Nucleus accumbens (tissue), 56 donors: ENCODE data around the gene EIF3D.

Experiments used
- DNase-seq, 56 donors: peaks; one replicate each; lab custom pipeline; 2025; lab: John Stamatoyannopoulos, UW

EIF3D gene

DNA sequence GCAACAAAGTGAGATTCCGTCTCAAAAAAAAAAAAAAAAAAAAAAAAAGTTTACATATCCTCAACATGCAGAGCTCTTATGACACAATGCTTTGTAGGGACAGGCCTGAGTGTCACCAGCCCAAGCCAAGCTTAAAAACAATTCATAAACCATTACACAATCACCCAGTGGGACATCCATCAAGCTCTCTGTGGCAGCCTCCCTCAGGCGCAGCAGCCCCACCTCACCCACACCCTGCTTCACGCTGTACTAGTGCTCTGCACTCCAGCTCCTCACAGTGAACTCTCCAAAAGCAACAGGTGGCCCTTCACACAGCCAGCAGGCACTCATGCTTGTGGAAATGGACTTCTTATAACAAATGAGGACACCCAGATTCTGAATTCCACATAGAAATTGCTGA lies 18.6 kb downstream of the EIF3D start:
- no peak for DNase-seq

DNA sequence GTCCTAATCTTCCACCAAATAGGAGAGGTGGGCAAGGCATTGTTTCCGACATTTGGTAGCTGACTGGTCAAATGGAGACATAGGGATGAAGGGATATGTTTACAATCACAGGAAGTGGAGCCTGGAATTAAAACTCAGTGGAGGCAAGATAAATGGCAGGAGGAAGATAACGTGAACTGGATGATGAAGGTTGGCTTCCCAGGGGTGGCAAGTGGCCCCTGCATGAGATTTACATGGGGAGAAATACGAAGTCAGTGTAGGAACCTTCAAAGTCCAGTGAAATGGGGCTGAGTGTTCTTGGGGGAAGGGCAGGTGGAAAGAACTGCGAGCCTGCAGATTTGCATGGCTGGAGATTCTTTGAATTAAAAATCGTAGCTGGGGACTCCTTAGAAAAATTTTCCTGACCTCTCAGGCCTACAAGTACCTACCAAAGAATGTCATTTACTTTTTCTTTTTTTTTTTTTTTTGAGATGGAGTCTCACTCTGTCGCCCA lies 21.4 kb downstream of the EIF3D start:
- no peak for DNase-seq

DNA sequence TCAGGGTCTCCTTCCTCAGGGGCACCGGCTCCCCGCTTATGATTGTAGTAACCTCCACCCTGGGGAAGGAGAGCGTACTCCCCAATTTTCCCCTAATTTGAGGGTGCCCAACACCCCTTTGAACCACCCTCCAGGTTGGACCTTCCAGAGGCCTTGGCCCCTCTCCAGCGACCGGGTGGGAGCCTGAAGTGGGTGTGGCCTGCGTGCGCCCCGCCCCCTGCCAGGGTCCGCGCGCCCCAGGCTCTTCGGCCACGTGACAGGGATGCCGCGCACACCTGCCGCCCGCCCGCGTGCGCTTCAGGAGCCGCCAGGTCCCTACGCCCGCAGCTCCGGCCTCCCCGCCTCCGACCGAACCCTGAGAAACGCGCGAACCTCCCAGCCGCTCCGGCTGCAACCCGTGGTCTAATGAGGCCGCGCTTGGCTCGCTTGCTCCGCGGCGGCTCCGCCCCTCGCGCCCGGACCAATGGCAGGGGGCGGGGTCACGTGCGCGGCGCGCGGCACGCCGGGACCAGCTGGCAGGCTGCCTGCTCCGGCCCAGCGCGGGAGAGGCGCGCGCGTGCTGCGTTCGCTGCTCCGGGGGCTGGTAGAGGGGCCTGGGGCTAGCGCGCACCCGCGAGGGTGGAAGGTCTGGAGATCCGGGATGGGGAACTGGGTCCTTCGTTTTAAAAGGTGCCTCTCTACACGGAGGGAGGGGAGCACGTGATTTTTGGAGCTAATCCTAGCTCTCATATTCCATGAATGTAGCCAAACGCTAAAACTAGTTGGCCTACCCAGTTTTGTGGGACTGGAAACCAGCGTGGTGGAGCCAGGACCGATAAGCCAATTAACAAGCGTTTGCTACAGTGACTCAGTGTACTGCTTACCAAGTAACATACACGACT lies 22.1 kb downstream of the EIF3D start, which contains the start of gene FOXRED2:
Gene FOXRED2 (minus strand): TSS at position 404 of the 881 bp plus-strand sequence. CDS start 618 bp downstream, outside the sequence.
- peak in 55 of 56 donors; percentile 19 to 92 (median 81) for DNase-seq

DNA sequence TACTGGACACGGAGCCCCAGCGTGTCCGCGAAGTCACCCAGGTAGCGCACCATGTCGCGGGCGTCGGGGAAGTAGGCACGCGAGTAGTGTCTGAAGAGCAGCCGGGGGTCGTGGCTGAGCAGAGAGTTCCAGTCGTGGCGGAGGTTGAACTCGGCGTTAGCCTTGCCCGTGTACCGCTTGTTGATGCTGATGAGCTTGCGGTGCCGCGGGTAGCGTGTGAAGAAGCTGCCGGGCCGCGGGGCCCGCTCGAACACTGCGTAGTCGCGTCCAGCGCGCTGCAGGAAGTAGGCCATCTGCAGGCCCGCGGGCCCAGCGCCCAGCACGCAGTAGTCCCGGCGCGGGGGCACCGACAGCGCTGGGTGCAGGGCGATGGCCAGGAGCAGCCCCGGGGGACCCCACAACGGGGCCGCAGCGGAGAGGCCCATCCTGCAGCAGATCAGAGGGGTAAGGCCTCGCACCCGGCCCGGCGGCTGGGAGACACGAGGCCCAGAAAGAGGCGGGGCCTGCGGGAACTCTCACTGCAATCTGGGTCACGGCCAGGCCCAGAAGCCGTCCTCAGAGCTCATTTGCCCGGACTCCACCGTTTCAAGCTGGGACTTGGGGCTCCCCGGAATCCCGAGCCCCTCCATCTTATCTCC lies 22.8 kb downstream of the EIF3D start:
- no peak for DNase-seq

DNA sequence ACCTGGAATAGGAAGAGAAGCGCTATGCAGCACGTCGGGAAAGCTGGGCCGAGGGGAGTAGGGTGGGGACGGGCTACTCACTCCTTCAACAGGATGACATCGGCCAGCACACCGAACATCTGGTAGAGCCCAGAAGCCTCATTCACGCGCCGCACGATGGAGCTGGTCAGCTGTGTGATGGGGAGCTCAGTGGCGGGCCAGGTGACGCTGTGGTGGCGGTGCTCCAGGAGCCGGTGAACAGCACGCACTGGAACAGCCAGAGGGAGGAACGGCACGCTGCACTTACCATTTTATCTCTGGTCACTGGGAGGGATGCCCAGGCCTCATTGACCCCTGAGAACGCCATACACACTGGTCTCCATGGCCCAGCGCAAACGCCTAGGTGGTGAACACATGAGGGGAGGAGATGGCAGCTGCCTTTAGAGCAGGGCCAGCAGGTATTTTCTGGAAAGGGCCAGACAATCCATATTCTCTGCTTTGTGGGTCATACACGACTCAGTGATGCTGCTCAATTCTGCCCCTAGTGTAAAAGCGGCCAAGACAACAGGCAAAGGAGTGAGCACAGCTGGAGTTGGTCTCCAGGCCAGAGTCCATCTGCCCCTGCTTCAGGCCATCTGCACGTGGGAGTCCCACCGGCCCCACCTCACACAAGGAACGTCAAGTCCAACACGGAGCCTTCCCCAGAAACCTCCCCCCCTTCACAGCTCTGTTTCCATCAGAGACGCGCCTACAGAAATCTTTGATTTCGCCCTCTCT lies 30.9 kb downstream of the EIF3D start:
- no peak for DNase-seq

DNA sequence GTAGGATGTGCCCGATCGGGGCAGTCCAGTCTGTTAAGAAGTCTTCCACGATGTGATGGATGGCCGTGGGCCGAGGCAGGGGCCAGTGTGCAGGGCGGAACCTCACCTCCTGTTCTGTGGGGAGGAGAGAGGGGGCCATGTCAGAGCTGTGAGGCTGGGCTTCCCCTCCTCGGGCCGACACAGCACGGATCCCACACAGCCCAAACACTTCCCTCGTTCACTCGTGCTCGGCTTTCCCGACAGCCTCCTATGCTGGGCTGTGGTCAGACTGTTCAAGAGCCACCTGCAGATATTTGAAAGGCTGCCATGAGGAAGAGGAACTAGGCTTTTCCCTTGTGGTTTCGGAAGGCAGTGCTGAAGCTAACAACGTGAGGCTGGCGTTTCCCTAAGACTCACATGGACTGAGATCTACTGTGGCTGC lies 35.3 kb downstream of the EIF3D start:
- peak in 16 of 56 donors; percentile 6 to 42 (median 14) for DNase-seq

DNA sequence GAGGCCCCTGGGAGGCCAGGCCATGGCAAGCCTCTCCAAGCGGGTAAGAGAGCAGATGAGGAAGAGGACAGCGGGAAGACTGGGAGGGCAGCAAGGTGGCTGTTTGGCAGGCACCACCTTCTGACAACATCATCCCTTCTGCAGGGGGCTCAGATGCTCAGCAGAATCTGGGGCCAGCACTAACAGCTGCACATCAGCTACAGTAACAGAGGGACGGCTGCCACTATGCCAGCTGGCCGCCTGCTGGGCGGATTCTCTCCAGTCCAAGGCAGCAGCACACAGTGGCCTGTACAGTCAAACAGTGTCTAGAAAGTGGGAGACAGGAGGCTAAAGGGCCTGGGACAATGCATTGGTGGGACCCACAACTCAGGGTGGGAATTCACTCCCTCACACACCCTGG lies 36.9 kb downstream of the EIF3D start:
- DNase-seq = no peak

DNA sequence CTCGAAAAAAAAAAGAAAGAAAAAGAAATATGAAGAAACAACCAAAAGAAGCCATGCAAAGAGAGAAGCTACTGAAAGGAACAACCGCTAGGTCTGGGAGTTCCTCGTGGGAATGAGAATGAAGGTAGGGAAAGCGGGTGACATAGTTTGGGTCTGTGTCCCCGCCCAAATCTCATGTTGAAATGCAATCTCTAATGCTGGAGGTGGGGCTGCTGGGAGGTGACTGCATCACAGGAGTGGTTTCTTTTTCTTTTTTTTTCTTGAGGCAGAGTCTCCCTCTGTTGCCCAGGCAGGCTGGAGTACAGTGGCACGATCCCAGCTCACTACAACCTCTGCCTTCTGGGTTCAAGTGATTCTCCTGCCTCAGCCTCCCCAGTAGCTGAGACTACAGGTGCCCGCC lies 37.8 kb downstream of the EIF3D start:
- no peak for DNase-seq

DNA sequence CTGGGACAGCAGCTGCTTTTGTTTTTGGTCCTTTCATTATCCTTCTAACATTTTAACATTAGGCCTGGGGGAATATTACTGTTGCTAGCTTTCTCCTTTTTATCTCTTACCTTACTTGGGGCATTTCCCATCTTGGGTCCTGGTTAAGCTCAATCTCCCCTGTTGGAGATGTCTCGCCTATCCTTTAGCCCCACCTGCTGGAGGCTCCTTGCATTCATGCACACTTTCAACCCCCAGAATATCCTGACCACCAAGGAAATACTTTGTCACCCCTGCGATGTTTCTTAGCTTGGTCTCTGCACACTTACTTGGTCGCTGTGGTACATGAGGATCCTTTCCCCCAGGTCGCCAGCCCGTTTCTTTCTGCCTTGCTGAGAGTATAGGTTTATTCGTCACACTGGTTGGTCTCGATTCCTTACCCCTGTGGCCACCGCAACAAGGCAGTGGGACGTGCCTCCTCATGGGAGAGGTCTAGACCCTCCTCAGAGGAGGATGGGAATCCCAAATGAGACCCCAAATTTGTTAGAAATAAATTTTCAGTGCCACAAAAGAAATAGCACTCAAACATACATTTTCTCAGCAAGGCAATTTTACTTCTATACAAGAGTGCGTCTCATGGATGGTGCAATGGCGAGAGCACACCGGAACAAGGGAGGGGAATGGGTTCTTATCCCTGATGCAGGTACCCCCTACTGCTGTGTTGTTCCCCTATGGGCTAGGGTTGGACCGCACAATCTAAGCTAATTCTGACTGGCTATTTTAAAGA lies 42.2 kb downstream of the EIF3D start:
- no peak for DNase-seq

DNA sequence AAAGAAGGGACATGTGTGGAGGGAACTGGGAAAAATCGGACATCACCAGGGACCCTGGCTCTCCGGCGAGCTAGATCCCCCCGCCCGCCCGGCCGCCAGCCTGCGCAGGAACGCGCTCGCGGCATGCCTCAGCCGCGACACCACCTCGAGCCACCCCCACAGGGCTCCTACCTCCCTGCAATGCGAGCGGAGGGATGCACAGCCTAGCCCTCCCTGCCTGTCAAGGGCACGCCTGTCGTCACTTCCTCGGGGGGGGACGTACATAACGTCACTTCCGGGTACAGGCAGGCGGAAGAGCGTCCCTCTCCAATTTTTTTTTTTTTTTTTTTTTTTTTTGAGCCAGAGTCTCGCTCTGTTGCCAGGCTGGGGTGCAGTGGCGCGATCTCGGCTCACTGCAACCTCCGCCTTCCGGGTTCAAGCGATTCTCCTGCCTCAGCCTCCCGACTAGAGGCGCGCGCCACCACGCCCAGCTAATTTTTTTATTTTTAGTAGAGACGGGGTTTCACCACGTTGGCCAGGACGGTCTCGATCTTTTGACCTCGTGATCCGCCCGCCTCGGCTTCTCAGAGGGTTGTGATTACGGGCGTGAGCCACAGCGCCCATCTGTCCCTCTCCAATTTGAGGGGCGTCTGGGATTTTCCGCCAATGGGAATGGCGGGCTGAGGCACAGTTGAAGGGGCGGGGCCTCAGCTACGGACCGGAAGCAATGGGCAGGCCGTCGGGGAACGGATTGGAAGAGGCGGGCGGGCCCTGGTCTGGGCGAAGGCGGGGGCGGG lies 47.4 kb downstream of the EIF3D start, which contains the start of gene TXN2:
Gene TXN2 (minus strand): TSS at position 248 of the 776 bp plus-strand sequence. CDS start 803 bp downstream, outside the sequence.
- DNase-seq = peak; percentile 71 to 97 (median 93)

DNA sequence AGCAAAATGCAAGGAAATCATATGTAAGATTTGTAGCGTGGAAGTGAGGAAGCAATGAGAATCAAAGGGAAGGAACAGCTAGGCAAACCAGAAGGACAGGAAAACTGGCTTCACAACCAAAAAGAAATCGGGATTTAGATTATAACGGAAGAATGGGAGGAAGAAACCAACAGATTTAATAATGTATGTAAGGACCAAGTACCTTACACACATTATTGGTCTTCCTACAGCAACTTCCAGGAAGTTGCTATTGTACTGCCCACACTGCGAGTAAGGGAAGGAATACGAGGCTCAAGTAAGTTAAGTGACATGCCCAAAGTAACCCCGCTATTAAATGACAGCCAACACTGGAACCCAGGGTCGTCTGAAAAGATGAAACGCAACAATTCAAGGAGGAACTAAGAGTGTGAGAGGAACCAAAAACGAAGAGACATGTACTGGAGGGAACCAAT lies 48.0 kb downstream of the EIF3D start:
- no peak for DNase-seq

DNA sequence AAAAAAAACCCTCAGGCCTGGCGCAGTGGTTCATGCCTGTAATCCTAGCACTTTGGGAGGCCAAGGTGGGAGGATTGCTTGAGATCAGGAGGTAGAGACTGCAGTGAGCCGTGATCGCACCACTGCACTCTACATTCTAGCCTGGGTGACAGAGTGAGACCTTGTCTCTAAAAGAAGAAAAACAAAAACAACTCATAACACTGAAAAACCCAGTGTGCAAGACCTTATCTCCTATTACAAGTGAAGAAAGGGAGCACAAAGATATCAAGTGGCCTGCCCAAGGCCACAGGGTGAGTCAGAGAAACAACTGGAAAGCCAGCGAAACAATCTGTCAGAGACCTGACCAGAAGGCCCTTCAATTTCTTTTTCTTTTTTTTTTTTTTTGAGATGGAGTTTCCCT lies 50.0 kb downstream of the EIF3D start:
- DNase-seq = no peak

DNA sequence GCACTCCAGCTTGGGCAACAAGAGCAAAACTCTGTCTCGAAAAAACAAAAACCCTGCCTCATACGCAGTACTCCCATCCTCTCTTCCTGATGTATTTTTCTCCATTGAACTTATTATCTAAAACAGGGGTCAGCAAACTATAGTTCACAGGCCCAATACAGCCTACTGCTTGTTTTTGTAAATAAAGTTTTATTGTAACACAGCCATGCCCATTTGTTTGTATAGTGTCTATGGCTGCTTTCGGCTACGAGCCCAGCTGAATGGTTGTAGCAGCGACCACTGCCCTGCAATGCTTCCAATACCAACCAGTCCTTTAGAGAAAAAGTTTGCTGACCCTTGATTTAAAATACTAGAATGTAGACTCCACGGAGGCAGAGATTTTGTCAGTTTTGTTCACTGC lies 53.6 kb downstream of the EIF3D start:
- DNase-seq = no peak

DNA sequence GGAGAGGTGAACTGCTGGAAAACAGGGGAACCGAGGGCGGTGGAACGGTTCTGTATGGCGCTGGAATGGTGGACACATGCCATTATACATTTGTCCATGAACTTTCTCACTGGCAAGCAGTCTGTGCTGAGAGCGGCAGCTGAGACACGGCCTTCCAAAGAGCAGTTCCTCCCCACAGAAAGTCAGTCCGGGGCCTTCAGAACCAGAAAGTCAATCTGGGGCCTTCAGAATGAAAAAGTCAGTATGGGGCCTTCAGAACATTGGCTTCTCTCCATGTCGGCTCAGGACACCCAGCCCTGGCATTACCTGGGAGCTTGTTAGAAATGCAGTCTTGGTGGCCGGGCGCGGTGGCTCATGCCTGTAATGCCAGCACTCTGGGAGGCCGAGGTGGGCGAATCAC lies 56.3 kb downstream of the EIF3D start:
- no peak for DNase-seq

DNA sequence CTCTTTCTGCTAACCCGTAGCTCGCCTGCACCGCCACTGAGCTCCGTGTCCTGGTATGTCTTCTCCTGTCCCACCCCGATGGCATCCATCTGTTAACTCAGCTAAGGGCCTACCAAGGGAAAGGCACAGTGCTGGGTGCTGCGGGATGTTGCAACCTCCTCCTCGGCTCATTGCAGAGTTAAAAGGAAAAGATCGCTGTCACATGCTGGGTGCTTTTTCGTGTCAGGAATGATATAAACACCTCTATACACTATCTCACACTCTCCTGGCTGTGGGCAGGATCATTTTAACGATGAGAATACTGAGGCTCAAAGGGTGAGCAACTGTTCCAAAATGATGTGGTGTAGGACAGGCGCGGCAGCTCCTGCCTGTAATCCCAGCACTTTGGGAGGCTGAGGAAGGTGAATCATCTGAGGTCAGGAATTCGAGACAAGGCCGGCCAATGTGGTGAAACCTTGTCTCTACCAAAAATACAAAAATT lies 57.6 kb downstream of the EIF3D start:
- DNase-seq = no peak

DNA sequence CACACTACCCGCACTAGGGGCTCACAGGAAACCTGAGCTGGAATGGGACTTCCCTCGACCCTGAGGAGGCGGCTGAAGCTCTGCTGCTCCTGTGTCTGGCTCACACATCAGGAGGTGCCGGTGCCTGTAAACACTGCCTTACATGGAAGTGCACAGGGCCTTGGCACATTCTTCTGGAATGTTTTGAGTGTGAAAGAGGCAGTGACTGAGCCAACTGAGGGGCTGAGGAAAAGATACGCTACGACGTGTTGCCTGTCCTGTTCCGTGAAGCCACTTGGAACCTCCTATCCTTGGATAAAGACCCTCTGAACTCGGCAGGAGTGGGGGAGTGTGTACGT lies 58.0 kb downstream of the EIF3D start:
- no peak for DNase-seq

DNA sequence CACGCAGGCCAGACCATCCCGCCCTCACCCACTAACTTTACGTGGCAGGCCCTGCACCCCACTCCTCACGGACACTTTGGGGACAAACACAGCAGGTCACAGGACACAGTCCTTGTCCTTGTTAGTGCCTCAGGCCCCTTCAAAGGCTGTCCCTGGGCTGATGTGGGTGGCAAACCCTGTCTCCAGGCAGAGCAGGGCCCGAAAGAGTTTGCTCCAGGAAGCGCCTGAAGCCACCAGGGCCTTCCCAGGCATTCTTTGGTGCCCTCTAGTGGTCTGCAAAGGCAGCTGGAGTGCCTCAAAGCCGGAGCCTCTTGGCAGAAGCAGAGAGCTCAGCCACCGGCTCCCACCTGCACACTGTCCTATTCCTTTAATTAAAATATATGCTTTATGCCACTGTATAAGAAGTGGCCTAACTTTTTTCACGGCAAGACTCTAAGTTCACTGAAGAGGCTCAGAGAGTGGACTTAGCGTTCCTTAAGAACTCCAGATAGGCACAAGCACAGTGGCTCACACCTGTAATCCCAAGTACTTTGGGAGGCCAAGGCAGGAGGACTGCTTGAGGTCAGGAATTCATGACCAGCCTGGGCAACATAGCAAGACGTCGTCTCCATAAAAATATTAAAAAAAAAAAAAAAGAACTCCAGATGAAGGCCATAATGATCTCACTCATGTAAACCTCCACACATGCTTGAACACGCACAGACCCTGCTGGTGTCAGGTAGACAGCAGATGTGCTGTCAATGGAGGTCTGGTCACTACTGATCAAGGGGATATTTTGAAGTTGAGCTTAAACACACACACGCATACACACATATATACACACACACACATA lies 58.6 kb downstream of the EIF3D start:
- DNase-seq = peak in 52 of 56 donors; percentile 31 to 88 (median 64)

DNA sequence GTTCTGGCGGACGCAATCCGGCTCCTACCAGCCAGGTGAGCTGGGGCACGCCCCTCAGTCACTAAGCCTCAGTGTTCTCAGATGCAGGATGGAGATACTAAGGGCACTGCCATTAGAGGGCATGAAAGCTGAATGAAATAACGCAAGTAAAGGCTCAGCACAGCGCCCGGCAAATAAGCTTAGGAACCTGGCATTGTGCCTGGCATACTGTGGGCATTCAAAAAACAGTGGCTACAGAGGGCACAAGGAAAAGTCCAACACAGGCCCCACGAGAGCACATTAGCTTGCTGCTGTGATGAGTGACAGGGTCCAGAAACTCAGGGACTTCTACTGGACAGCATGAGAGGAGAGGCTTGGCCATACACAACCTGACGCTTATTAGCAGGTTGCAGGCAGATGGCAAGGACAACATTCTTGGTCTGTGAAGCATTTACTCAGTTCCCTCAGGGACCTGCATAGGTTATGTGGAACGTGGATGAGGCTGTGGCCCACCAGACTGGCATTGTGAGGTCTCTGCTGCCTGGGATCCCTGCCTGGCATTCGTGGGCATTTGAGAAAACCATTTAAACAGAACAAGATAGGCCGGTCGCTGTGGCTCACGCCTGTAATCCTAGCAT lies 59.8 kb downstream of the EIF3D start:
- DNase-seq = peak in 1 of 56 donors; percentile 23
